Measurements from ENCODE around the gene BLVRA. TPM values are rescaled to one million over a fixed set of nuclear protein-coding genes. Genes with fewer than 3 reads are reported as not detected.
A peak's percentile ranks its signal among the peaks of the same experiment; 100 is the strongest.

BLVRA gene
- total and polyA plus RNA-seq, 10 of the 15 experiments (the other 5 are each of a cell fraction or from before 2014, with no cell fraction given), result 63.3 to 198 (median 102) TPM

DNA sequence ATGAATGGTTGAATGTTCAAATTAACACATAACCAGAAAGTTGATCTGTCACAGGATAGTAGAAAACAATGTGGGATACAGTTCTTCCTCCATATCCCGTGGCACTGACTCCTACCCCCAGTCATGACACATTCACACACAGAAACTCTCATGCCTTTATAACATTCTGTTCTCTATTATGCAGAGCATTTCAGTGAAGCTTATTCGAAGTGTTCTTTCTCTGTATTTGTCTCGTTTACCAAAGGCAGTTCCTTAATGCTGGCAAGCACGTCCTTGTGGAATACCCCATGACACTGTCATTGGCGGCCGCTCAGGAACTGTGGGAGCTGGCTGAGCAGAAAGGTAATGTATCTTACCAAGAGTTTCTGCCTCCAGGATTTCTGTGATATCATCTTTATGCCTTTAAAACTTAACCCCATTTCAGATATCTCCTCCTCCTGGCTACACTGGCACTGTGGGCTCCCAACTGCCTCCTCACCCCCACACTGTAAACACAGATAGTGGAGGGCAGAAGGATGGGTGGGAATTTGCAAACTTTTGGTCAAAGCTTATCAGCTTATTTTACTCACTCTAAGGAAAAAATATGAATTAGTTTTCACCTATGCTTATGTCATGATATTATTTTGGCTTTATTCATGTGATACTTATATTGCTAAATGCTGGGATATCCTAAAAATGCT lies 34.1 kb downstream of the BLVRA start:
- Histone ChIP-seq H3K4me2 (ENCODE audit: control insufficient read depth, insufficient read depth) (no peak overlapping the region), H3K27ac (ENCODE audit: control insufficient read depth, insufficient read depth) (no peak overlapping the region), H3K79me2 (ENCODE audit: control insufficient read depth, insufficient read depth, low read length) (no peaks in the 10 kb centered on the region), H4K20me1 (ENCODE audit: control insufficient read depth, insufficient read depth) (no peaks in the 10 kb centered on the region), H3K27me3 (replicated peaks in 1 of 2; ENCODE audit: control insufficient read depth in 2 of 2, insufficient read depth in 2 of 2, low read length in 1 of 2) (no peaks in the 10 kb centered on the region), H3K9ac (ENCODE audit: control insufficient read depth, insufficient read depth, low read length) (no peak overlapping the region), H3K36me3 (ENCODE audit: control insufficient read depth in 2 of 2, insufficient read depth in 2 of 2, low read length in 1 of 2) (peaks cover 10 to 20% of the 10 kb centered on the region in 2 experiments; a peak in 3 of 4 replicates), H3K4me1 (ENCODE audit: control insufficient read depth, insufficient read depth, low read length) (no peaks in the 10 kb centered on the region), H2AFZ (ENCODE audit: control insufficient read depth, low read depth, low read length) (no peak overlapping the region), H3K9me3 (replicated peaks; ENCODE audit: control insufficient read depth, insufficient read depth, low read length) (no peaks in the 10 kb centered on the region), H3K4me3 (no peak overlapping the region)
- no peak for FAIRE-seq
- in situ Hi-C loops (cut with MboI) (no loop called here), intact Hi-C loops (cut with micrococcal nuclease; ENCODE audit: unreplicated experiment) (no loop called here)
- ChIA-PET RAD21 (ENCODE audit: unreplicated experiment) (interaction anchor here (1.2 kb wide), 1 partner anchor 210 kb away, joined by 4 read pairs; no protein-coding TSS in a partner anchor), POLR2A (interaction anchor here (0.6 kb wide), 1 partner anchor 8 kb away, joined by 4 read pairs; no protein-coding TSS in a partner anchor), CTCF (interaction anchor here (0.6 to 1.5 kb wide), 3 partner anchors 17 to 210 kb away, joined by 3 to 6 read pairs (median 3); partner anchors contain the start of gene STK17A), SMC1A (ENCODE audit: uncharacterized antibody, unreplicated experiment) (interaction anchor here (1.0 to 2.3 kb wide), 4 partner anchors 45 to 92 kb away, joined by 3 to 8 read pairs (median 4); partner anchors contain the start of gene COA1)
- ATAC-seq, result no peak
- no peak for TF ChIP-seq ZNF622 (IDR thresholded peaks at IDR 0.05)
- TF ChIP-seq E2F4 (IDR thresholded peaks at IDR 0.05; ENCODE audit: low read depth, low read length), result no peak
- no peak for TF ChIP-seq RAD21 (IDR thresholded peaks at IDR 0.05; ENCODE audit: insufficient read depth, low read depth, low read length)
- no peak for DNase-seq (ENCODE audit: low read depth, low spot score)
- no TSS peak for BruUV-seq (replicated peaks)
- WGBS (ENCODE audit: insufficient coverage, insufficient replicate concordance, low lambda C conversion rate, missing lambda C conversion rate), result 99% methylated on average over 6 of the region's 6 CpGs

DNA sequence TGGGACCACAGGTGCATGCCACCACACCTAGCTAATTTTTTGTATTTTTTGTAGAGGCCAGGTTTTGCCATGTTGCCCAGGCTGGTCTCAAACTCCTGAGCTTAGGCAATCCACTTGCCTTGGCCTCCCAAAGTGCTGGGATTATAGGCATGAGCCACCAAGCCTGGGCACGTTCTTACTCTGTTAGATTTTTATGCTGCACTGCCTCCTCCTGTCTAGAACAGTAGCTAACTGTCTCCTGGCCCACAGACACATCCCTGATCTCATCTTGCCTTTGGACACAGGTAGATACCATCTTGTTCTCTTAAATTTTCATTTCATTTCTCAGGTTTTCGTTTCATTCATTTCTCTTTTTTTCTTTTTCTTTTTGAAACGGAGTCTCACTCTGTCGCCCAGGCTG lies 41.1 kb downstream of the BLVRA start:
- ChIA-PET RAD21 (ENCODE audit: unreplicated experiment) (interaction anchor here (0.8 to 2.4 kb wide), 10 partner anchors 15 to 217 kb away, joined by 3 to 16 read pairs (median 5); partner anchors contain the start of genes COA1 and STK17A), SMC1A (ENCODE audit: uncharacterized antibody, unreplicated experiment) (interaction anchor here (1.1 to 4.2 kb wide), 13 partner anchors 9 to 218 kb away, joined by 3 to 22 read pairs (median 6); partner anchors contain the start of gene STK17A), CTCF (interaction anchor here (0.7 to 5.1 kb wide), 18 partner anchors 10 to 873 kb away, joined by 3 to 48 read pairs (median 3); partner anchors contain the start of gene STK17A), POLR2A (interaction anchor here (0.8 to 1.3 kb wide), 2 partner anchors 18 to 39 kb away, joined by 3 read pairs; no protein-coding TSS in a partner anchor)
- no peak for DNase-seq (ENCODE audit: low read depth, low spot score)
- Histone ChIP-seq H3K9me3 (replicated peaks; ENCODE audit: control insufficient read depth, insufficient read depth, low read length) (no peaks in the 10 kb centered on the region), H3K4me2 (ENCODE audit: control insufficient read depth, insufficient read depth) (no peak overlapping the region), H3K4me3 (no peak overlapping the region), H2AFZ (ENCODE audit: control insufficient read depth, low read depth, low read length) (no peak overlapping the region), H3K79me2 (ENCODE audit: control insufficient read depth, insufficient read depth, low read length) (no peaks in the 10 kb centered on the region), H3K27ac (ENCODE audit: control insufficient read depth, insufficient read depth) (no peak overlapping the region), H3K27me3 (replicated peaks in 1 of 2; ENCODE audit: control insufficient read depth in 2 of 2, insufficient read depth in 2 of 2, low read length in 1 of 2) (no peaks in the 10 kb centered on the region), H4K20me1 (ENCODE audit: control insufficient read depth, insufficient read depth) (no peaks in the 10 kb centered on the region), H3K9ac (ENCODE audit: control insufficient read depth, insufficient read depth, low read length) (no peak overlapping the region), H3K36me3 (ENCODE audit: control insufficient read depth in 2 of 2, insufficient read depth in 2 of 2, low read length in 1 of 2) (peaks cover 3 to 15% of the 10 kb centered on the region in 2 experiments; a peak in 3 of 4 replicates), H3K4me1 (ENCODE audit: control insufficient read depth, insufficient read depth, low read length) (no peaks in the 10 kb centered on the region)
- in situ Hi-C loops (cut with MboI), result no loop called here
- BruUV-seq (replicated peaks), result no TSS peak
- no peak for FAIRE-seq
- peak; percentile 63 for ATAC-seq
- 72% methylated on average over 4 of the region's 4 CpGs for WGBS (ENCODE audit: insufficient coverage, insufficient replicate concordance, low lambda C conversion rate, missing lambda C conversion rate)
- intact Hi-C loops (cut with micrococcal nuclease; ENCODE audit: unreplicated experiment), result no loop called here
- no peak for TF ChIP-seq IRF4 (IDR thresholded peaks at IDR 0.05; ENCODE audit: low read depth, low read length)
- no peak for TF ChIP-seq SMARCA5 (IDR thresholded peaks at IDR 0.05)
- TF ChIP-seq IKZF1 (conservative IDR thresholded peaks at IDR 0.05), result no peak
- no peak for TF ChIP-seq POLR2A (IDR thresholded peaks at IDR 0.05; ENCODE audit: low read depth, low read length)
- TF ChIP-seq, protein P1, sequence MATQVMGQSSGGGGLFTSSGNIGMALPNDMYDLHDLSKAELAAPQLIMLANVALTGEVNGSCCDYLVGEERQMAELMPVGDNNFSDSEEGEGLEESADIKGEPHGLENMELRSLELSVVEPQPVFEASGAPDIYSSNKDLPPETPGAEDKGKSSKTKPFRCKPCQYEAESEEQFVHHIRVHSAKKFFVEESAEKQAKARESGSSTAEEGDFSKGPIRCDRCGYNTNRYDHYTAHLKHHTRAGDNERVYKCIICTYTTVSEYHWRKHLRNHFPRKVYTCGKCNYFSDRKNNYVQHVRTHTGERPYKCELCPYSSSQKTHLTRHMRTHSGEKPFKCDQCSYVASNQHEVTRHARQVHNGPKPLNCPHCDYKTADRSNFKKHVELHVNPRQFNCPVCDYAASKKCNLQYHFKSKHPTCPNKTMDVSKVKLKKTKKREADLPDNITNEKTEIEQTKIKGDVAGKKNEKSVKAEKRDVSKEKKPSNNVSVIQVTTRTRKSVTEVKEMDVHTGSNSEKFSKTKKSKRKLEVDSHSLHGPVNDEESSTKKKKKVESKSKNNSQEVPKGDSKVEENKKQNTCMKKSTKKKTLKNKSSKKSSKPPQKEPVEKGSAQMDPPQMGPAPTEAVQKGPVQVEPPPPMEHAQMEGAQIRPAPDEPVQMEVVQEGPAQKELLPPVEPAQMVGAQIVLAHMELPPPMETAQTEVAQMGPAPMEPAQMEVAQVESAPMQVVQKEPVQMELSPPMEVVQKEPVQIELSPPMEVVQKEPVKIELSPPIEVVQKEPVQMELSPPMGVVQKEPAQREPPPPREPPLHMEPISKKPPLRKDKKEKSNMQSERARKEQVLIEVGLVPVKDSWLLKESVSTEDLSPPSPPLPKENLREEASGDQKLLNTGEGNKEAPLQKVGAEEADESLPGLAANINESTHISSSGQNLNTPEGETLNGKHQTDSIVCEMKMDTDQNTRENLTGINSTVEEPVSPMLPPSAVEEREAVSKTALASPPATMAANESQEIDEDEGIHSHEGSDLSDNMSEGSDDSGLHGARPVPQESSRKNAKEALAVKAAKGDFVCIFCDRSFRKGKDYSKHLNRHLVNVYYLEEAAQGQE (IDR thresholded peaks at IDR 0.05; ENCODE audit: low read depth, low read length), result no peak
- TF ChIP-seq RAD21 (IDR thresholded peaks at IDR 0.05; ENCODE audit: insufficient read depth, low read depth, low read length), result peak; percentile 29; the same call in 1 of the 2 replicates

All from GM12878 (cell line).